Activated CD4-positive, alpha-beta T cell treated with anti-CD3 and anti-CD28 coated beads, Interleukin-2, amount 50 U/mL, for 4 hours (primary cell): ENCODE measurements around the gene EPHX1.
"Not testable (repeated sequence)": the region's sequence is repeated elsewhere in the genome, so short reads cannot be mapped to it uniquely, and the experiment has no call there.

Experiments
- DNase-seq, 2 experiments: peaks; one replicate each; pipeline ENCODE4 v3.0.0-alpha.2; 2020

The EPHX1 gene

DNA sequence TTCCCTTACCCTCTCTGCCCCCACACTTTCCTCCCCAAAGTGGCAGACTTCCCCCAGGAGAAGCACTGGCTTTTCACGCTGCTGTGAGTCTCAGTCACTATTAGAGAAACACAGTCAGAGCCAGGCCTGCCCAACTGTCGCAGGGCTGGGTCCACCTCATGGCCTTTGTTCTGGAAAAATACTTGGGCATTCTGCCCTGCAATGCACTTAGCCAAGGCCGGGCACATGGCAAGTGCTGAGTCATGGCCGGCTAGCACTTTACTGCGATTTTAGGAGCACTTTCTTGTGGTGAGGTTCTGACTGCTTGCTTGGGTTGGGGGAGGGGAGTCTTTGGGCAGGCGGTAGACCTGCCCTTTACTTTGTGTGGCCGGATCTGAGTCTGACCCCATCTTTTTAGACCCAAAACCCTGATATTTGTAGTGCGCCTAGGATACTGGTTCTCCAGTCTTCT is 7.7 kb downstream of the EPHX1 start:
- DNase-seq, result no peak

DNA sequence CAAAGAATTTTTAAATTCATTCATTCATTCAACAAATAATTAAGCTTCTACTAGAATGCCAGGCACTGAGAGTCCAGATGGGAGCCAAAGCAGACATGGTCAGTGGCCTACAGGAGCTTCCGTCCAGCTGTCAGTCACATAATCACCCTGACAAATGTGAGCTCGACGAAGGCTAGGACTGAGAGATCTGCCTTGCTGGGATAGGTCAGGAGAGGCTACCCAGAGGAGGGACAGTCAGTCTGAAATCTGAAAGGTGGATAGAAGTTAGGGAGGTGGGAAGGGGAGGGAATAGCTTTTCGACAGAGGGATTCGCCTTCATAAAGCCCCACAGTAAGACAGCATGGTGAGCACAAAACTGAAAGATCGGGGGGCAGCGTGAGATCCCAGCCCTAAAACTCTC is 8.3 kb downstream of the EPHX1 start:
- no peak for DNase-seq

DNA sequence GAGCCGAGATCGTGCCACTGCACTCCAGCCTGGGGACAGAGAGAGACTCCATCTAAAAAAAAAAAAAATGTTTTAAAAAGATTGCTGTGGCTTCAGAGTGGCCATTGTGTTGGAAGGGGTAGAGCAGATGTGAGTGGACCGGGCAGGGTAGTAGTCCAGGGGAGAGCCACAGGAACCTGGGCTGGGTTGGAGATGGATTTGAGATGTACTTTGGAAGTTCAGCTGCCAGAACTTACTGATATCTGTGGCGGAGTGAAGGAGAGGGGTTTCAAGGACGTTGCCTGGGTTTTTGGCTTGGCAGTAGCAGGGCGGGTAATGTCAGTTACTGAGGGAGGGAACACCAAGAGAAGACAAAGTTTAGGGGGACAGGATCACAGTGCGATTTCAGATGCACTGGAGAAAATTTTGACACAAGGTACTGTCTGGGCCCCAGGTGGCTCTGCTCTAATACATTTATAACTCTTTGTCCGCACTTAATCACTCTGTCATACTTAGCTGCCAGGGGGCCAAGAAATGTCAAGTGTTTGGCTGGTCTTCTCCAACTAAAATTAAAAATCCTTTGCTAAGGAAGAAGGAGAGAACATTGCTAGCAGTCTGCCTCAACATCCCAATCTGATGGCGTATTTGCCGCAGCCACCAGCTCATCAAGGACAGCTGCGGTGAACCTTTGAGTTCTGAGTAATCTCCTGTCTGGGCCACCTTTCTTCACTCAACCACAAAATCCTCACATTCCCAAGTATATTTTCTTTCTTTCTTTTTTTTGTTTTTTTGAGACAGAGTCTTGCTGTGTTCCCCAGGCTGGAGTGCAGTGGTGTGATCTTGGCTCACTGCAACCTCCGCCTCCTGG is 9.6 kb downstream of the EPHX1 start:
- no peak for DNase-seq

DNA sequence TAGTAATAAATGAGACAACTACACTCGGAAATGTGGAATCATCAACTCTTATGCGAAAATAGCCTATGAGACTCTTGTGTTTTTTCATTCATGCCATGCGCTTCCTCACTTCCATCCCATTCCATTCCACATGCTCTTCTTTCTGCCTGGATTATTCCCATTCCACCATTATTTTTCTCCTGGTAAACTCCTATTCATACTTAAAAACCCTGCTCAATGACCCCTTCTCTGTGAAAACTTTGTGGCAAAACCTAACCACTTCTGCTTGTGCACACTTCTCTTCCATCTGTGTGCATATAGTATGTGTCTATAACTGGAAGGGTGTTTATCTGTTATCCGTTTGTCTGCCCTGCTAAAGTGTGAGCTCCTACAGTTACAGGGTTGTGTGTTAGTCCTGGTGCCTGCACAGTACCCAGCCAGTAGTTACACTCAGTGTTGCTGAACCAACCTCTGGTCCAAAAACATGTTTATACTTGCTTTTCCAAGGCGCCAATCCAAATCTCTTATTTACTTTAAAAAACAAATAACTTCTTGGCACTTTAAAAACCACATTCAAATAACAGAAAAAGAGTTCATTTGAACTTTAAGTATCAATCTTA is 10.7 kb downstream of the EPHX1 start:
- DNase-seq, result no peak

DNA sequence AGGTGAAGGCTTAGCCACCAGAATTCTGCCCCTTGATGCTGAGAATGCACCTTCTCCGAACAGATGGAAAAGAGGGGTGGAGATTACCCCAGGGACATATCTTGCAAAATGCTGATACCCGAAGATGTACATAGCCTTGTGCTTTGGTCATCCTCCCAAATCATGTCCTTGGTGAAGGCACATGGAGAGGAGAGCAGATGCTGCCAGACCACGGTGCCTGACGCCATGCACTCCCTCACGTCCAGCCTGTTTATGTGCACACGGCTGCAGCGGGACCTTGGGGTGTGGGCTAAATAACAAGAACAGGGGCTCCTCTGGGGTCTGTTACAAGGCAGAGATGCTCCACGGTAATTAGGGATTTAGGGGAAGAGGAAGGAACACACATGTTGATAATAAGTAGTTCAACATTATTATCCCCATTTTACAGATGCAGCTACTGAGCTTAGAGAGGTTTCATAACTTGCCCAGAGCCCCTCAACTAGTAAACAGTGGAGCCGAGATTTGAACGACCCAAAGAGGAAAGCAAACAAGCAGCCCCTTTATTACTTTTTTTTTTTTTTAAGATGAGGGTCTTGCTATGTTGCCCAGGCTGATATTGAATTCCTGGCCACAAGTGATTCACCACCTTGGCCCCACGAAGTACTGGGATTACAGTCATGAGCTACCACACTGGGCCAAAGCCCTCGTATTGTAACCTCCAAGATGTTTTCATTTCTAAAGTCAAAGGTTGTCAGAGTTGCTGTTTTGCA is 12.9 kb downstream of the EPHX1 start:
- no peak for DNase-seq

DNA sequence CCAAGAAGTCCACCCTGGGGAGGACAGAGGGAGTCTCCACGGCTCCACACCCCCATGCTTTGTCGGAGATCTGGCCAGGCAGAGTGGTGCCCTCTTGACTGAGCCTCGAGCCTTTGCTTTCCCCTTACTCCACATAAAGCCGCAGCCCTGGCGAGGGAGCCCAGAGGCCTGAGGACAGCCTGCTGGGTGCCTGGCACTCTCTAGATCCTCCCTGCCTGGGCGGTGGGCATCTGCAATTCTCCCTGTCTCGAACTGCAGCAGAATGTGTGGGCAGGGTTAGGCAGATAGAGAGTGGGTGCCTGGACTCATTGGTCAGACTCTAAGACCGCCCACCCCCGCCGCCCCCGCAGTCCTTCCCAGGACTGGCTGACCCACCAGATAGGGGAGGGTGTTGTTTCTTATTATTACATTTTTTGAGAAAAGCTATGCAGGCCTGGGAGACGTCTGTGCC is 13.9 kb downstream of the EPHX1 start:
- DNase-seq, result no peak

DNA sequence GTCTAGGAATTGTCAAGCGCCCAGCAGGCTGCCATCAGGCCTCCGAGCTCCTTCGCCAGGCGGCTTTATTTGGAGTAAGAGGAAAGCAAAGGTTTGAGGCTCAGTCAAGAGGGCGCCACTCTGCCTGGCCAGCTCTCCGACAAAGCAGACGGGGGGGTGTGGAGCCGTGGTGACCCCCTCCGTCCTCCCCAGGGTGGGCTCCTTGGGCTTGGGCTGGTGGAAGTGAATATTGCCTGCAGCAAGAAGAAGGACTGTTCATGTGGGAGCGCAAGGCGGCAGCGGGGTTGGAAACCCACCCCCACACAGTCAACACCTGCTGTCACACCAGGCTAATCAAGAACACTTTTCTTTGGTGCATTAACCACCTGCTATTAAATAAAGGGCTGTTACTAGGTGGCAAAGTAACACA is 14.6 kb downstream of the EPHX1 start:
- no peak for DNase-seq

DNA sequence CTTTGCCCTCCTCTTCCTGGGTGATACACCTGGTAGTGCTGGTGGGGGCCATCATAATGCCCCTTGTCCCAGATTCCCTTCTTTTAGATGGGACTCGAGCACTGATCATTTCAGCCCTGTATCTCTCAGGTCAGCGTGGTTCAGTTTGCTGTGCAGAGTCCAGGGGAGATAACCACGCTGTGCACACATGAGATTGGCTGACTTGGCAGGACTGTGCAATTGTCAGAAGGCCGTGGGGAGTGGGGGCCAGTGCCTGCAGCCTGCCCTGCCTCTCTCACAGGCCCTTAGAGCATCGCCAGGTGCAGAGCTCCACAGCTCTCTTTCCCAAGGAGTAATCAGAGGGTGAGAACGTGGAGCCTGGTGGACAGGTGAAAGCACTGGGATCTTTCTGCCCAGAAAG is 15.2 kb downstream of the EPHX1 start:
- DNase-seq, result no peak

DNA sequence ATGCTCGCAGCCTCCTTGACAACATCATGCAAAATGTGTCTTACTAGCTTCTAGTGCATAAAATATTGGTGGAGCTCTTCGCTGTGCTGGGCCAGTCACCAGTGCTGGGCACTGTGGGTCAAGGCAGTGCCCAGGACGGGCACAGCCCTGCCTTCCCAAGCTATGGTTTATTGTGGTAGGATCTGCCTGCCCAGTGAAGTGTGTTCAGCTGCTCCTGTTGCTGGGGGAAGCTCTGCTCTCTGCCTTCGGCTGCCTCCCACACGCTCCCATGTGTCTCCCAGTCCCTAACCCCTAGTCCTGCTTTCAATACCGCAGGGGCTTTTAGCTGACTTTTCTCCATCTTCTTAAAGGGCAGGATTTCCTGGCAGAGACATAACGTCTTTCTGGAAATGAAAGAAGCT is 15.7 kb downstream of the EPHX1 start:
- DNase-seq, result no peak

DNA sequence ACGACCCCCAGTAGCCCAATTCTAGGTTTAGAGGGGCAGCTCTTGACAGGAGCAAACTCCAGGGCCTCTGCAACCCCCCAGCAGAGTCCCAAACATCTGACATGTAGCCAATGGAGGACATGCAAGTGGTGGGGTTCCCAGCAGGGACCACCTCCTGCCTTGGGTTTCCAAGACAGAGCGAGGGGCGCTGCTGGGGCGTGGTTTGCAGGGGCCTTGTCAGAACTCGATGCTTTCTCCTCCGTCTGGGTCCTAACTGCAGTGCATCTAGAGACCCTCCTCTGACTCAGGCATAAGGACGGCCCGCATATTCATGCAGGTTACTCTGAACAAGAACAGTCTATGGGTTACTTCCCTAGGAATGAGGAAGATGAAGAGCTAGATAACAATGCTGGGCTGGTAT is 17.2 kb downstream of the EPHX1 start:
- no peak for DNase-seq

DNA sequence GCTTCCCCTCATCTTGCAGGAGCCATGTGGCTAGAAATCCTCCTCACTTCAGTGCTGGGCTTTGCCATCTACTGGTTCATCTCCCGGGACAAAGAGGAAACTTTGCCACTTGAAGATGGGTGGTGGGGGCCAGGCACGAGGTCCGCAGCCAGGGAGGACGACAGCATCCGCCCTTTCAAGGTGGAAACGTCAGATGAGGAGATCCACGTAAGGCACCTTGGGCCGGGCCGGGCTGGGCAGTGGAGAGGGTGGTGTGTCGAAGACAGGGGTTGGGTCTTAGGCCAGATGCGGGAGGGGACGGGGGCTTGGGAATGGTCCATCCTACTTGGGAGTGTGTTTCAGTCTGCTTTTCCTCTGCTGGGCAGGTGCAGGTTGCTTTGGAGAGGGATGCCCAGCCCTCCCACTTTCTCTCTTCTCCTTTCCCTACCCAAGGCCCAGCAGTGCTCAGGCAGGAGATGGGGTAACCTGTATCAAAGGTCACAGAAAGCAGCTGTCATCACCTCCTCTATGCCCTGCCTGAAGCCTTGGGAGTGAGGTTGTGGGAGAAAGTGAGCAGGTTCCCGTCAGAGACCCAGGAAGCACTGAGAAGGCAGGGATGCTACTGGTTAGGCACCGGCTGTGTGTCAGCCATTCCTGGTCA is 18.9 kb downstream of the EPHX1 start:
- DNase-seq, result no peak

DNA sequence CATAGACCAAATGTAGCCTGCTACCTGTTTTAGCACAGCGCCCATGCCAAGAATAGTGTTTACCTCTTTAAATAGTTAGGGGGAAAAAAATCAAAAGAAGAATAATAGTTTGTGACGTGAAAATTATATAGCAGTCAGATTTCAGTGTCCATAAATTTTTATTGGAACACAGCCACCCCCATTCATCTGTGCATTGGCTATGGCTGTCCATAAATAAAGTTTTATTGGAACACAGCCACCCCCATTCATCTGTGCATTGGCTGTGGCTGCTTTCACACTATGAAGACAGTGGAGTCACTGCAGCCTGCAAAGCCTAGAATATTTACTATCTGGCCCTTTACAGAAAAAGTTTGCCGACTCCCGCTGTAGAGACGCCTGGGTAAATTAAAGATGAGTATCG is 20.9 kb downstream of the EPHX1 start:
- DNase-seq, result no peak

DNA sequence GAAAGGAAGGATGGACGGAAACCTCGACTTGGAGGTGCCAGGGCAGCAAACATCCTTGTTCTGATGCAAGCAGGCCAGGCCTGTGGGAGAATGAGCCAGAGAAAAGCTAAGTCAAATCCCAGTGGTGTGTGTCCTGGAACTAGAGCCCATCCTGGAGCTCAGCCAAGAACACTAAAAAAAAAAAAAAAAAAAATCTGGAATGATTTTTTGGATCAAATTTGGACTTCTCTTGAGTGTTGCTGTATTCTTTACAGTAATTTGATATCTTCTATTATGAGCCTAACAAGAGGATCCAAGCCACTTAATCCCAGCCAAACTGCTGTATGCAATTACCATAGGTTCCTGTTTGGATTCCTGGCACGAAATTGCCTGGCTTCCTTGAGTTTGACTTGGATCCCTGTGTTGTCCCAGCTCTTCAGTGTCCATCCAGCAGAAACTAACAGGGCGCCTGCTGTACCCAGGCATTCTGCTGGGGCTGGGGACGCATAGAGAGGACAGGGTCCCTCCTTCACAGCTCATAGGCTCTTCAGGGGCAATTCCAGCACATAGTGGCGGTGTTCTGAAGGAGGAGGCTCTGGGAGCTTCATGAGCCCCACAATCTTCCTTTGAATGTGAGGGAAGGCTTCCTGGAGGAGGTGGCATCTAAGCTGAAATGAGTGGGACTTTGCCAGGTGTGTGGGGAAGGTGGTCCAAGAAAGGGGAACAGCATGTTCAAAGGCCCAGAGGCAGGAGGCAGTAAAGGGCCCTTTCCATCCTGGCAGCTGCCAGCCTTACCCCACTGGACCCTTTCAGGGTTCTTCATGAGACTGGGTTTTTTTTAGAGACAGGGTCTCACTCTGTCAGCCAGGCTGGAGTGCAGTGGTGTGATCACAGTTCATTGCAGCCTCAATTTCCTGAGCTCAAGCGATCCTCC is 24.7 kb downstream of the EPHX1 start:
- DNase-seq, result no peak

DNA sequence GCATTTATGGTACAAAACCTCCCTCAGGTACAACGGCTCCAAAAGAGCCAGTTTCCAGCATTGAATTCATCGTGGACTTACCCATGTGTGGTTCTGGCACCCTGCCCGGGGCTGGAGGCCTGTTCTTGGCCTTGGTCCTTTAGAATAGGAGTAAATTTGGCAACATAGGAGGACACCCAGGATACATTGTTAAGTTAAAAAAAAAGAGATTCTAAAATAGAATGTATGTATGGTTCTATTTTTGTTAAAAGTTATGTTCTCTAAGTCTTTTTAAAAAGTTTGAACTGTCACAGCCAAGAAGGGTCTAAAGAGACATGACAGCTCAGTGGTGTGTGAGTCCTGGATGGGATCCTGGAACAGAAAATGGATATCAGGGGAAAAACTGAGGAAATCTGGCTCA is 25.9 kb downstream of the EPHX1 start:
- DNase-seq, result no peak

DNA sequence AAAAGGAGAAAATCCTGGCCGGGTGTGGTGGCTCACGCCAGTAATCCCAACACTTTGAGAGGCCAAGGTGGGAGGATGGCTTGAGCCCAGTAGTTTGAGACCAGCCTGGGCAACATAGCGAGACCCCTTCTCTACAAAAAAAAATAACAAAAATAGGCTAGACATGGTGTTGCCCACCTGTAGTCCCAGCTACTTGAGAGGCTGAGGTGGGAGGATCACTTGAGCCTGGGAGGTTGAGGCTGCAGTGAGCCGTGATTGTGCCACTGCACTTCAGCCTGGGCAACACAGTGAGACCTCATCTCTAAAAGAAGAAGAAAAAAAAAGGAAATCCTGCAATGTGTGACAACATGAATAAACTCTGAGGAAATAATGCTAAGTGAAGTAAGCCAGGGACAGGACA is 26.4 kb downstream of the EPHX1 start:
- DNase-seq, result not testable (repeated sequence)

DNA sequence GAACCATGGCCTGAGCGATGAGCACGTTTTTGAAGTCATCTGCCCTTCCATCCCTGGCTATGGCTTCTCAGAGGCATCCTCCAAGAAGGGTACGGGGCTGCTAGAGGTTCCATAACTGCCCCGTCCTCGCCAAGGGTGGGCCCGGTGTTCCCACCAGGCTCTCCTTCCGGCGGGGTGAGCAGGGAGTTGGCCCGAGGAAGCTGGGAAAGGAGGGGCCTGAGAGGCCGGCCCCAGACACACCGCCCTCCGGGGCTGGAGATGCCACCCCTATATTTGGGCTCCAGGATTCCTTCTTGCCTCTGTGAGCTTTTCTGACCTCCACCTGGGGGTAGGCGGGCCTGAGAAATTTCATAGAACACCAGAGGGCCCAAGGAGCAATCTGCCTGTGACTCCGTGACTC is 28.9 kb downstream of the EPHX1 start:
- no peak for DNase-seq

DNA sequence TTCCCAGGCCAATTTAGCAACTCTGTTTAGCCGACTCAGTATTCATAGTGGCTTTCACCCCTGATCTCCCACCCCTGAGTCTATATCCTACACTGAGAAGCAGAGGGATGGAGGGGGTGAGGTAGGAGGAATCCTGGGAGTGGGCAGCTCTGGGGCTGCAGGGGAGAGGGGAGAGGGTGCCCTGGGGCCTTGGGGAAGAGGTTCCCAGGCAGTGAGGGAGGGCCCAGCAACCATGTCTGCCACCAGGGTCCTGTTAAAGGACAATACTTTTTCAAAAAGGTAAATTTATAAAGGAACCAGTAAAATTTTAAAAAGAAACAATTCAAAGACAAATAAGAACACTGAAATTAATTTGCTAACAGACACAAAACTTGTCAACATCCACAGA is 30.3 kb downstream of the EPHX1 start:
- DNase-seq, result no peak

DNA sequence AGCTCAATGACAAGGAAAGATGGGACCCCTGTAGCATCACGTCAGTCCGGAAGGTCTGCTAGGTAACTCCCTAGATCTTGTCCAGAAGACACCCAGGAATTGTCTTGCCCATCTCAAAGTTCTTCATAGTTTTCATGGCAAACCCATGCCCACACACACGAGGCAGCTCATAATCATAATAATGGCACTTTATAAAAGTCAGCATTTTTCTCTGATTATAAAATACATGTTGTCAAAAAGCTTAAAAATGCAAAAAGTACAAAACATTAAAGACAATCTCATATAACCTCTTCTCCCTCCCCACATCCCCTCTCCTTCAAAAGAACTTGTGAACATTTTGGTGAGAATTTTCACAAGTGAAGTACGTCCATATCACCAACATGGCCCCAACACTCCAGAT is 30.8 kb downstream of the EPHX1 start:
- DNase-seq, result no peak

DNA sequence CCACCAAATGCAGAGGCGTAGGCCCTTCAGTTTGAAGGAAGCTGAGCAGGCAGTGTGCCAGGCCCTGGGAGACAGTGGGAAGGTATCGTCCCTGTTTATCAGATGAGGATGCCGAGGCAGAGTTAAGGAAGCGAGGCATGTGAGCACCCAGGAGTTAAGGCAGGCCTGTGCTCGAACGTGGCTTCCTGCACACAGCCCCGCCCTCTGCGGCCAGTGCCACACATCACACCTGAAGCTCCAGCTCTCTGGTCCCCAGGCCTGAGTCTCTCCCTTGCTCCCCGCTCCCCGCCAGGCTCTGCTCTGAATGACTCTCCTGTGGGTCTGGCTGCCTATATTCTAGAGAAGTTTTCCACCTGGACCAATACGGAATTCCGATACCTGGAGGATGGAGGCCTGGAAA is 32.1 kb downstream of the EPHX1 start:
- DNase-seq, result no peak

DNA sequence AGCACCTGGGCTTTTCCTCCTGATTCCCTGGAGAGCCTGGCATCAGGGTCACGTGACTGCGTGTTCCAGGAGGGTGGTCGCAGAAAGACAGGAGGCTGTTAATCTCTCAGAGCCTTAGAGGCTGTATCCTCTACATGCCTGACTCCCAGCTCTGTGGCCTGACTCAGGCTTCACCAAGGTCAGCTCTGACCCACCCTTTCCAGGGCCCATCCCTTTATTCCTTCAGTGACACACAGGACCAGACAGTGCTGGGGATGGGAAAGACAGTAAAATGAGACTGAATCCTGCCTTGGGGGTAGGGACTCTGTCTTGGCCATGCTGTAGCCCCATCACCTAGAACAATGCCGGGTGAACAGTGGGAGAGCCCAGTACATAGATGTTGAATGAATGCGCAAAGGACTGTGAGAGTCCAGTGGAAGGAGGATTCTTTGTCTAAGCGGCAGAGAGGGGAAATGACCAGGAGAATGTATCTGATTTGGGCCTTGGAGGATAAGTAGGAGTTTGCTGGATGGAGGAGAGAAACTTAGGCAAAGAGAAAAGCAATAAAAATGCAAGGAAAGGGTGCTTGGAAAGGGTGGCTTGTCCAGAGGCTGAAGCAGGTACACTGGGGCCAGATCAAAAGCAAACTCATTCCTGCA is 33.0 kb downstream of the EPHX1 start:
- no peak for DNase-seq

DNA sequence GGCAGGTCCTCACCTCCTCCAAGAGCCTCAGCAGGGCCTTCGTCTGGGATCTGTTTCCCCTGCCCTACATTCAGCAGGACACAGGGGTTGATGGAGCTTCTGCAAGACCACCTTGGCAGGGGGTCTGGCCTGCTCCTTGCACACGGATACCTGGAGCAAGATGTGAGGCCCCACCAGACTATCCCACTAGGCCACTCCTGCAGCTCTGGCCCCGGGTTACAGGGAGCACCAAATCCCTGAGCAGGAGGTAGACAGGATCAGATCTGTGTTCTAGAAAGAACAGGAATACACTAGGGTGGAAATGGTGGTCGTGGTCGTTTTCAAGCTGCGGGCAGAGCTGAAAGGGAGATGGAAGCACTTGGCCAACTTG is 33.5 kb downstream of the EPHX1 start:
- DNase-seq, result no peak
